DOHH2 (cell line): ENCODE results near the gene IGF2BP2.

Experiments used
- CTCF ChIP-seq: fragments of 200-600 bp; sonication (generic); IDR thresholded peaks from one replicate; pipeline ENCODE4 v1.5.1; 2014; ENCODE audit warnings: antibody characterized with exemption, mild to moderate bottlenecking, low read depth, low read length; ENCODE audit not compliant: poor library complexity, severe bottlenecking
- EZH2phosphoT487 ChIP-seq: fragments of 200-600 bp; sonication (generic); IDR thresholded peaks from 2 replicates; pipeline ENCODE4 v1.6.1; 2017; ENCODE audit warnings: borderline replicate concordance, mild to moderate bottlenecking, antibody characterized with exemption, low read length, moderate library complexity, mixed read lengths

- TF ChIP-seq CTCF: no peak
- no peak for TF ChIP-seq EZH2phosphoT487
Measured at GRCh38 chr3:185866995-185867394, 42.2 kb upstream of the IGF2BP2 start.
